Measurements from ENCODE around the gene ERP29.

Gene ERP29

DNA sequence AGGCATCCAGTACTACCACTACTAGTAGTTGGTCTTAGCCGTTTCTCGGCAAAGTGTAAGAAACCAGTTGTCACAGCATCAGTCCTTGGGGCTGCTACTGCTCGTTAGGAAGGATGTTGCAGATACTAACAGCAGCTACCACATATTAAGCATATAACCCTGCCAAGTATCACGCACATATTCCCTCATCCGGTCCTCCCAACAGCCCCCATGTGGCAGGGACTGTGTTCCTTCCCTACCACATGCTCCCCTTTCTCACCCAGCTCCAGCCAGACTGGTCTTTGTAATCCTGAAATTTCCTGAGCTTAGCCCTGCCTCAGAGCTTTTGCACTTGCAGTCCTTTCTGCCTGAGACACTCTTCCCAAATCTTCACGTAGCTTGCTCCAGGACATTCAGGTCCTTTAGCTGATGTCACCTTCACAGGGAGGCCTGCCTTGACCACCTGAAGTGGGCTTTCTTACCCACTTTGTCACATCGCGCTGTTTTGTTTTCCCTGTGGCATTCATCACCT, 7.8 kb downstream of the ERP29 start:
- TF ChIP-seq, protein P1, sequence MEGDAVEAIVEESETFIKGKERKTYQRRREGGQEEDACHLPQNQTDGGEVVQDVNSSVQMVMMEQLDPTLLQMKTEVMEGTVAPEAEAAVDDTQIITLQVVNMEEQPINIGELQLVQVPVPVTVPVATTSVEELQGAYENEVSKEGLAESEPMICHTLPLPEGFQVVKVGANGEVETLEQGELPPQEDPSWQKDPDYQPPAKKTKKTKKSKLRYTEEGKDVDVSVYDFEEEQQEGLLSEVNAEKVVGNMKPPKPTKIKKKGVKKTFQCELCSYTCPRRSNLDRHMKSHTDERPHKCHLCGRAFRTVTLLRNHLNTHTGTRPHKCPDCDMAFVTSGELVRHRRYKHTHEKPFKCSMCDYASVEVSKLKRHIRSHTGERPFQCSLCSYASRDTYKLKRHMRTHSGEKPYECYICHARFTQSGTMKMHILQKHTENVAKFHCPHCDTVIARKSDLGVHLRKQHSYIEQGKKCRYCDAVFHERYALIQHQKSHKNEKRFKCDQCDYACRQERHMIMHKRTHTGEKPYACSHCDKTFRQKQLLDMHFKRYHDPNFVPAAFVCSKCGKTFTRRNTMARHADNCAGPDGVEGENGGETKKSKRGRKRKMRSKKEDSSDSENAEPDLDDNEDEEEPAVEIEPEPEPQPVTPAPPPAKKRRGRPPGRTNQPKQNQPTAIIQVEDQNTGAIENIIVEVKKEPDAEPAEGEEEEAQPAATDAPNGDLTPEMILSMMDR (IDR thresholded peaks at IDR 0.05; ENCODE audit: low read depth, low read length, missing control alignments): no peak
- DNase-seq (ENCODE audit: low read depth): no peak
- in situ Hi-C loops (cut with HindIII; ENCODE audit: low sequenced_read_pairs): no loop called here
- no peak overlapping the region for H3K4me3 ChIP-seq (ENCODE audit: low read depth, low read length)

DNA sequence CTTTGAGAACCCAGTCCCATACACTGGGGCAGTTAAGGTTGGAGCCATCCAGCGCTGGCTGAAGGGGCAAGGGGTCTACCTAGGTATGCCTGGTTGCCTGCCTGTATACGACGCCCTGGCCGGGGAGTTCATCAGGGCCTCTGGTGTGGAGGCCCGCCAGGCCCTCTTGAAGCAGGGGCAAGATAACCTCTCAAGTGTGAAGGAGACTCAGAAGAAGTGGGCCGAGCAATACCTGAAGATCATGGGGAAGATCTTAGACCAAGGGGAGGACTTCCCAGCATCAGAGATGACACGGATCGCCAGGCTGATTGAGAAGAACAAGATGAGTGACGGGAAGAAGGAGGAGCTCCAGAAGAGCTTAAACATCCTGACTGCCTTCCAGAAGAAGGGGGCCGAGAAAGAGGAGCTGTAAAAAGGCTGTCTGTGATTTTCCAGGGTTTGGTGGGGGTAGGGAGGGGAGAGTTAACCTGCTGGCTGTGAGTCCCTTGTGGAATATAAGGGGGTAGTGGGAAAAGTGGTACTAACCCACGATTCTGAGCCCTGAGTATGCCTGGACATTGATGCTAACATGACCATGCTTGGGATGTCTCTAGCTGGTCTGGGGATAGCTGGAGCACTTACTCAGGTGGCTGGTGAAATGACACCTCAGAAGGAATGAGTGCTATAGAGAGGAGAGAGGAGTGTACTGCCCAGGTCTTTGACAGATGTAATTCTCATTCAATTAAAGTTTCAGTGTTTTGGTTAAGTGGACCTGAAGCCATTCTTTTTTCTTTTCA, 9.2 kb downstream of the ERP29 start:
- in situ Hi-C loops (cut with HindIII; ENCODE audit: low sequenced_read_pairs): no loop called here
- DNase-seq (ENCODE audit: low read depth): no peak
- TF ChIP-seq, protein P1 (IDR thresholded peaks at IDR 0.05; ENCODE audit: low read depth, low read length, missing control alignments): no peak
- no peak overlapping the region for H3K4me3 ChIP-seq (ENCODE audit: low read depth, low read length)

GRCh38 chr12:112023759-112024396, 10.7 kb downstream of the ERP29 start:
- TF ChIP-seq, protein P1 (IDR thresholded peaks at IDR 0.05; ENCODE audit: low read depth, low read length, missing control alignments): no peak
- no peak overlapping the region for H3K4me3 ChIP-seq (ENCODE audit: low read depth, low read length)
- no peak for DNase-seq (ENCODE audit: low read depth)
- in situ Hi-C loops (cut with HindIII; ENCODE audit: low sequenced_read_pairs): no loop called here

DNA sequence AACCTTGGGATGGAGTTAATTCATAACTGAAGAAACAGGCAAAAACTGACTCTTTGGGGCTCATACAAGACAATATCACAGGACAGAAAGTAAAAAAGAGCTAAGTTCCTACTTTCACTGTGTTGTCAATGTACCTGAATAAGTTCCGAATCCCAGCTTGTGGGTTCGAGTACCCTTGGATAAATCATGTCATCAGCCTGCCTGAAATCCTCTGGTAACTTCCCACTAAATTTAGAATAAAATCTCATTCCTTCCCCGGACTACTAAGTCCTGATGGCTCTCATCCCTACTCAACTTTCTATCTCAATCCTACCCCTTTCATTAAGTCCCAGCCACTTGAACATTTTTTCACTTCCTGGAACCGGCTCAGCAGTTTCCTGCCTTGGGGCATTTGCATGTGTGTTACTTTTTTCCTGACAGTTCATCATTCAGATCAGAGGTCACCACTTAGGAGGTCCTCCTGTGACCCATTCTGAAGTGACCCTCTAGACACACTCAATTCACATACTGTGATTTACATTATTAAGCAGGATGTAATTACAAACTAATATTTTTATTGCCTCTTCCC, 12.7 kb downstream of the ERP29 start:
- in situ Hi-C loops (cut with HindIII; ENCODE audit: low sequenced_read_pairs): no loop called here
- no peak for DNase-seq (ENCODE audit: low read depth)
- TF ChIP-seq, protein P1 (IDR thresholded peaks at IDR 0.05; ENCODE audit: low read depth, low read length, missing control alignments): no peak
- H3K4me3 ChIP-seq (ENCODE audit: low read depth, low read length): no peak overlapping the region

DNA sequence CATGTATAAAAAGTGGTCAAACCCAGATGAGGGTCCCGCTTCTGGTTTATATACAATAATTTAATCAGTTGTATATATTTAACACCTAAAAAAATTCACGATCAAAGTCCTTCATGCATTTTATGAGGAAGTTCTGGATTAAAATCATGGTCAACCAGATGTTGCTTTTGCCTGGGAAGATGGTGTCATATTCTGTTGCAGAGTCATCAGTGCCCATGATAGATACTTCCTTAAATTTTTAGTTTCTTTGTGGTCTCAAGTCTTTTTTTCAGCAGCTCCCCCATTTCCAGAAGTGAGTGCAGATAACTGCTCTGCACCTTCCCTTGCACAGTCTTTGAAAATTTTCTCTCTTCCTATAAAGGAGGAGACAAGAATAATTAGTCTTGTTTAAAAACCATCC, 16.1 kb downstream of the ERP29 start:
- in situ Hi-C loops (cut with HindIII; ENCODE audit: low sequenced_read_pairs): no loop called here
- no peak for DNase-seq (ENCODE audit: low read depth)
- TF ChIP-seq, protein P1 (IDR thresholded peaks at IDR 0.05; ENCODE audit: low read depth, low read length, missing control alignments): no peak
- no peak overlapping the region for H3K4me3 ChIP-seq (ENCODE audit: low read depth, low read length)

DNA sequence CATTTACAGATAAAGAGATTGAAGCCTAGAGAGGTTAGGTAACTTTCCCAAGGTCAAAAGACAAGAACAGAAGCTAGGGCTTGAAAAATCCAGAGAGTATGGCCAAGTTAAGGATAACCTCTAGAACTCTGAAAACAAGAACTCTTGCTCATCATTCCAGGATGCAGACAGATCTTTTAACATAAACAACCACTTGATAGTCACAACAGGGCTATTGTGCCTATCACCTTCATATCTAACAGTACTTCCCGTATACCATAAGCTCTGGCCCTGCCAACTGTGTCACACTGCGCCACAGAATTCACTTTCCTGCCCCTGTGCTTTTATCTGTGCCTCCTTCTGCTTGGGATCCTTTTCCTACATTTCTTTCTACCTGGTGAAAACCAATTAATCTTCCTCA, 18.2 kb downstream of the ERP29 start:
- TF ChIP-seq, protein P1 (IDR thresholded peaks at IDR 0.05; ENCODE audit: low read depth, low read length, missing control alignments): no peak
- H3K4me3 ChIP-seq (ENCODE audit: low read depth, low read length): no peak overlapping the region
- in situ Hi-C loops (cut with HindIII; ENCODE audit: low sequenced_read_pairs): no loop called here
- no peak for DNase-seq (ENCODE audit: low read depth)

All from astrocyte of the cerebellum (primary cell).